OCI-LY1 (cell line): Measurements from ENCODE around the gene BRD1.

ENCODE experiments used
- H2AFZ ChIP-seq: fragments of 200-600 bp; sonication (generic), shearing (Covaris generic); 2 replicates; pipeline ENCODE4 v1.6.0; 2014; ENCODE audit warnings: antibody characterized with exemption, mild to moderate bottlenecking, low read length
- H3F3A ChIP-seq: fragments of 200-600 bp; sonication (generic), shearing (Covaris generic); 2 replicates; pipeline ENCODE4 v1.6.0; 2014; ENCODE audit warnings: mild to moderate bottlenecking, antibody characterized with exemption, low read length, moderate library complexity; ENCODE audit not compliant: insufficient read depth
- H3K27ac ChIP-seq: fragments of 200-600 bp; sonication (generic); 2 replicates; pipeline ENCODE4 v1.5.1; 2014; ENCODE audit warnings: low read length, mixed run types, mild to moderate bottlenecking, low read depth; ENCODE audit not compliant: poor library complexity, severe bottlenecking
- H3K27me3 ChIP-seq: fragments of 200-600 bp; sonication (generic); 2 replicates; pipeline ENCODE4 v1.6.0; 2014; ENCODE audit warnings: antibody characterized with exemption, mild to moderate bottlenecking, low read length, moderate library complexity; ENCODE audit not compliant: insufficient read depth
- H3K36me3 ChIP-seq: fragments of 200-600 bp; sonication (generic); 2 replicates; pipeline ENCODE4 v1.6.1; 2014; ENCODE audit warnings: mild to moderate bottlenecking, antibody characterized with exemption, low read length, moderate library complexity, mixed read lengths; ENCODE audit not compliant: insufficient read depth
- H3K4me1 ChIP-seq: fragments of 200-600 bp; sonication (generic); 2 replicates; pipeline ENCODE4 v1.5.1; 2014; ENCODE audit warnings: mild to moderate bottlenecking, low read length, moderate library complexity; ENCODE audit not compliant: insufficient read depth, severe bottlenecking
- H3K4me2 ChIP-seq: fragments of 200-600 bp; sonication (generic), shearing (Covaris generic); 2 replicates; pipeline ENCODE4 v1.6.1; 2014; ENCODE audit warnings: low read length
- H3K4me3 ChIP-seq: fragments of 200-600 bp; sonication (generic); 2 replicates; pipeline ENCODE4 v1.5.1; 2014; ENCODE audit warnings: low read length, low read depth, mild to moderate bottlenecking, mixed read lengths; ENCODE audit not compliant: poor library complexity, severe bottlenecking
- H3K79me2 ChIP-seq: fragments of 200-600 bp; shearing (Covaris generic); 2 replicates; pipeline ENCODE4 v1.6.1; 2016; ENCODE audit warnings: mixed run types, low read length, mixed read lengths; ENCODE audit not compliant: insufficient read depth
- H3K9ac ChIP-seq: fragments of 200-600 bp; sonication (generic), shearing (Covaris generic); 2 replicates; pipeline ENCODE4 v1.6.1; 2014; ENCODE audit warnings: mild to moderate bottlenecking, low read length, mixed read lengths
- H3K9me2 ChIP-seq: fragments of 200-600 bp; sonication (generic), shearing (Covaris generic); 2 replicates; pipeline ENCODE4 v1.6.1; 2014; ENCODE audit warnings: low read depth, mild to moderate bottlenecking, low read length, mixed read lengths
- H3K9me3 ChIP-seq: fragments of 200-600 bp; shearing (Covaris generic); 2 replicates; pipeline ENCODE4 v1.6.1; 2014; ENCODE audit warnings: low read length, mixed read lengths
- H4K20me1 ChIP-seq: fragments of 200-600 bp; sonication (generic), shearing (Covaris generic); 2 replicates; pipeline ENCODE4 v1.6.0; 2016; ENCODE audit warnings: mild to moderate bottlenecking, low read length; ENCODE audit not compliant: insufficient read depth
- EZH2 ChIP-seq: fragments of 200-600 bp; sonication (generic), shearing (Covaris generic); IDR thresholded peaks from 2 replicates; pipeline ENCODE4 v1.8.0; 2017; ENCODE audit warnings: borderline replicate concordance, mixed run types, mild to moderate bottlenecking, antibody characterized with exemption, low read length, moderate library complexity, mixed read lengths
- TF ChIP-seq, protein P1 (sequence below): fragments of 200-600 bp; sonication (generic), shearing (Covaris generic); IDR thresholded peaks from 2 replicates; pipeline ENCODE4 v1.5.1; 2017; ENCODE audit warnings: mild to moderate bottlenecking, antibody characterized with exemption, low read length, moderate library complexity, mixed read lengths

The BRD1 gene

DNA sequence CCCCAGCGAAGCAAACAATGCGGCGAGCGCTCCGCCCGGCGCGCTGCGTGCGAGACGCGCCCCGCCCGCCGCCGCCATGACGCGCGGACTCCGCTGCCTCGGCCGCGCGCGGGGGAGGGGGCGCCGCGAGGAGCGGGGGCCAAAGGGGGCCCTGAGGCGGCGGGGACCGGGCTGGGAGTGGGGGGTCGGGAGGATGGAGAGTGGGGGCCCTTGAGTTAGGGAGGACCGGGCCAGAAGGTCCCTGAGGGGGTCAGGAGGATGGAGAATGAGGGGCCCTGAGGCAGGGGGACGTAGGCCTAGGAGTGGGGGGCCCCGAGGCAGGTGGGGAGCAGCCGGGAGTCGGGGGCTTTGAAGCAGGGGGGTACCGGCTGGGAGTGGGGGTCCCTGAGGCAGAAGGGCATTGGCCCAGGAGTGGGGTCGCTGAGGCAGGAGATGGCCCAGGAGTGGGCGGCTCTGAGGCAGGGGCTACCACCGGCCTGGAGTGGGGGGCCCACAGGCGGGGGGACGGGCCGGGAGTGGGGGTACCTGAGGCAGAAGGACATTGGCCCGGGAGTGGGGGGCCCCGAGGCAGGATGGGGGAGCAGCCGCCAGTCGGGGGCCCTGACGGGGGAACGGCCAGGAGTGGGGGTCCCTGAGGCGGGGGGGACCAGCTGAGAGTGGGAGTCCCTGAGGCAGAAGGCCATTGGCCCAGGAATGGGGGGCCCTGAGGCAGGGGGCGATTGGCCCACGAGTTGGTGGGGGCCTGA is at the start of gene BRD1:
Gene BRD1, minus strand, starts transcription at position 21 of the 746 bp plus-strand sequence. CDS start 3,556 bp downstream, outside the sequence.
- Histone ChIP-seq H3F3A (peaks cover 9% of the 10 kb centered on the region; the same call in 1 of the 2 replicates), H3K27ac (peak within 1 kb of the TSS; percentile 75), H3K4me2 (peak within 1 kb of the TSS; percentile 84), H2AFZ (no peak within 1 kb of the TSS), H4K20me1 (0 out of 2 replicates have a peak, but pooled peaks cover 4% of the 10 kb centered on the region), H3K9ac (peak within 1 kb of the TSS; percentile 68), H3K9me2 (no peaks in the 10 kb centered on the region), H3K9me3 (peaks cover 7% of the 10 kb centered on the region; the same call in 1 of the 2 replicates), H3K4me1 (peaks cover 39% of the 10 kb centered on the region), H3K79me2 (peaks cover 38% of the 10 kb centered on the region), H3K4me3 (peak within 1 kb of the TSS; percentile 70), H3K27me3 (peaks cover 9% of the 10 kb centered on the region; the same call in 1 of the 2 replicates), H3K36me3 (peaks cover 26% of the 10 kb centered on the region)
- no peak for TF ChIP-seq EZH2
- TF ChIP-seq, protein P1, sequence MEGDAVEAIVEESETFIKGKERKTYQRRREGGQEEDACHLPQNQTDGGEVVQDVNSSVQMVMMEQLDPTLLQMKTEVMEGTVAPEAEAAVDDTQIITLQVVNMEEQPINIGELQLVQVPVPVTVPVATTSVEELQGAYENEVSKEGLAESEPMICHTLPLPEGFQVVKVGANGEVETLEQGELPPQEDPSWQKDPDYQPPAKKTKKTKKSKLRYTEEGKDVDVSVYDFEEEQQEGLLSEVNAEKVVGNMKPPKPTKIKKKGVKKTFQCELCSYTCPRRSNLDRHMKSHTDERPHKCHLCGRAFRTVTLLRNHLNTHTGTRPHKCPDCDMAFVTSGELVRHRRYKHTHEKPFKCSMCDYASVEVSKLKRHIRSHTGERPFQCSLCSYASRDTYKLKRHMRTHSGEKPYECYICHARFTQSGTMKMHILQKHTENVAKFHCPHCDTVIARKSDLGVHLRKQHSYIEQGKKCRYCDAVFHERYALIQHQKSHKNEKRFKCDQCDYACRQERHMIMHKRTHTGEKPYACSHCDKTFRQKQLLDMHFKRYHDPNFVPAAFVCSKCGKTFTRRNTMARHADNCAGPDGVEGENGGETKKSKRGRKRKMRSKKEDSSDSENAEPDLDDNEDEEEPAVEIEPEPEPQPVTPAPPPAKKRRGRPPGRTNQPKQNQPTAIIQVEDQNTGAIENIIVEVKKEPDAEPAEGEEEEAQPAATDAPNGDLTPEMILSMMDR = no peak

DNA sequence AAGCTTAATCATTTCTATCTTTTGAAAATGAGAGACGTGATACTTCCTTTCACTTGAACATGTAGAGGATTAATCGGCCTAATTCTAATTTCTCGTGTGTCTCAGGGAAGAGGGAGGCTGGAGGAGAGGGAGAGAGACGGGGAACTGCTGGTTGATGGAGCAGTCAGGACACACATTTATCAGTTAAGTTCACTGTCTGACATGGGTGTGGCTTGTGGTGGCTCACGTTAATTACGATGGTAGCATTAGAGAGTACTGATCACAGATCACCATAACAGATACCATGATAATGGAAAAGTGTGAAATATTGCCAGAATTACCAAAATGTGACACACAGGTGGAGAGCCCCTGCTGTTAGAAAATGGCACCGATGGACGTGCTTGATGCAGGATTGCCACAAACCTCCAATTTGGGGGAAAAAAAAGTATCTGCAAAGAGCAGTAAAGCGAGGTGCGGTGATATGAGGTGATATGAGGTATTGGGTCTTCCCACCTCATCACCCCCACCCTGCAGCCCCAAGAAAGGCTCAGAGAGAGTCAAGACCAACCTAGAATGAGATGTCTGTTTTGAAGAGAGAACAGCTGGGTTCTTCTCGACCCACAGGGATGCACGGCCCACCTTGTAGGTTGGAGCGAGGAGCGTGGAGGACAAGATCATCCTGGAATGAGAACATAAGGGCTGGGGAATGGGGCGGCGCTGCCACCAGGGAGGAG is 45.7 kb upstream of the BRD1 start:
- Histone ChIP-seq H3F3A (no peaks in the 10 kb centered on the region), H3K36me3 (peaks cover 42% of the 10 kb centered on the region), H2AFZ (no peak overlapping the region), H3K9me2 (no peaks in the 10 kb centered on the region), H3K27me3 (no peaks in the 10 kb centered on the region), H3K9ac (no peak overlapping the region), H3K9me3 (peaks cover 22% of the 10 kb centered on the region), H3K4me1 (no peaks in the 10 kb centered on the region), H3K27ac (no peak overlapping the region), H4K20me1 (no peaks in the 10 kb centered on the region), H3K4me2 (no peak overlapping the region), H3K4me3 (no peak overlapping the region), H3K79me2 (peaks cover 68% of the 10 kb centered on the region)
- TF ChIP-seq, protein P1 = no peak
- no peak for TF ChIP-seq EZH2

DNA sequence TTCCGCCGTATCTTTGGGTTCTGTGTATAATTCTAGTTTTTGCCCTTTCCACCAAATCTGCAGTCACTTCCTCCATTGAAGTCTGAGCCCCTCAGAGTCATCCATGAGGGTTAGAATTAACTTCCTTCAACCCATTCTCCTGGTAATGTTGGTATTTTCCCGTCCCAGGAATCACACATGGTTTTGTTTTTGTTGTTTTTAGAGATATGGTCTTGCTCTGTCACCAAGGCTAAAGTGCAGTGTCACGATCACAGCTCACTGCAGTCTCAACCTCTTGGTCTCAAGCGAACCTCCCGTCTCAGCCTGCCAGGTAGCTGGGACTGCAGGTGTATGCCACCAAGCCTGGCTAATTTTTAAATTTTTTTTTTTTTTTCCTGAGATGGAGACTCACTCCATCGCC is 44.7 kb upstream of the BRD1 start:
- peaks cover 78% of the 10 kb centered on the region for H3K79me2 ChIP-seq
- TF ChIP-seq, protein P1 = no peak
- no peak for TF ChIP-seq EZH2
- H3F3A ChIP-seq = no peaks in the 10 kb centered on the region
- H2AFZ ChIP-seq = no peak overlapping the region
- H3K9ac ChIP-seq = no peak overlapping the region
- H3K36me3 ChIP-seq = peaks cover 43% of the 10 kb centered on the region
- no peak overlapping the region for H3K4me3 ChIP-seq
- H3K4me1 ChIP-seq = no peaks in the 10 kb centered on the region
- no peaks in the 10 kb centered on the region for H3K27me3 ChIP-seq
- no peak overlapping the region for H3K27ac ChIP-seq
- peaks cover 28% of the 10 kb centered on the region for H3K9me3 ChIP-seq
- H4K20me1 ChIP-seq = no peaks in the 10 kb centered on the region
- H3K9me2 ChIP-seq = no peaks in the 10 kb centered on the region
- H3K4me2 ChIP-seq = no peak overlapping the region
